ENCODE results near the gene TBX21. TPM values are rescaled to one million over a fixed set of nuclear protein-coding genes. Genes with fewer than 3 reads are reported as not detected.

Gene TBX21
- polyA plus RNA-seq, 1 donor from 2014 or later = not detected

DNA sequence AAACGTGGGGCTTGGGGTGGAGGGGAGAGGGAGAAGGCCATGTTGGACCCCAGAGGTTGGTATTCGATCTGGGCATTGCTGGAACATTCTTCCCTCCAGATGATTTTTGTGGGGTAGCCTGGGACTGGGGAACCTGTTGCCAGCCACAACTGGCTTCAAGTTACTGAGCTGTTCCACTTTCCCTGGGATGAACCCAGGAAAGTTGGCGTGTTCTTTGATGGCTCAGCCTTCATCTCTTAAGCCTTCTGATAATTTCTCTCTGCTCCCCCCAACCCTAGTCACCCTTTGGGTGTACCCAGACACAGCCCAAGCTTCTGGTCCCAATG is 2.1 kb downstream of the TBX21 start:
- Histone ChIP-seq H3K27ac (ENCODE audit: low read length) (no peak overlapping the region), H3F3A (ENCODE audit: insufficient read depth, low read length, poor library complexity, severe bottlenecking) (no peaks in the 10 kb centered on the region), H3K9me3 (ENCODE audit: low read length) (no peaks in the 10 kb centered on the region), H2AFZ (ENCODE audit: low read depth, low read length) (no peak overlapping the region), H3K4me3 (ENCODE audit: low read length) (no peak overlapping the region), H3K27me3 (ENCODE audit: insufficient read depth, low read depth, low read length) (peaks cover 64% of the 10 kb centered on the region), H3K9me2 (ENCODE audit: insufficient read depth, low read length) (no peaks in the 10 kb centered on the region), H3K79me2 (replicated peaks; ENCODE audit: insufficient read depth, low read length) (no peaks in the 10 kb centered on the region), H3K4me2 (ENCODE audit: low read length) (no peak overlapping the region), H4K20me1 (ENCODE audit: insufficient read depth) (no peaks in the 10 kb centered on the region), H3K36me3 (ENCODE audit: insufficient read depth, low read length) (no peaks in the 10 kb centered on the region), H3K9ac (ENCODE audit: low read length) (no peak overlapping the region)
- TF ChIP-seq EP300 (conservative IDR thresholded peaks at IDR 0.05; ENCODE audit: poor library complexity, severe bottlenecking) (no peak), RAD21 (conservative IDR thresholded peaks at IDR 0.05) (no peak), MXI1 (conservative IDR thresholded peaks at IDR 0.05; ENCODE audit: poor library complexity, severe bottlenecking) (no peak), POLR2AphosphoS5 (IDR thresholded peaks at IDR 0.05) (no peak), SMC3 (conservative IDR thresholded peaks at IDR 0.05; ENCODE audit: poor library complexity) (no peak), TAF1 (IDR thresholded peaks at IDR 0.05; ENCODE audit: low read depth) (no peak)
- TF ChIP-seq, protein P1, sequence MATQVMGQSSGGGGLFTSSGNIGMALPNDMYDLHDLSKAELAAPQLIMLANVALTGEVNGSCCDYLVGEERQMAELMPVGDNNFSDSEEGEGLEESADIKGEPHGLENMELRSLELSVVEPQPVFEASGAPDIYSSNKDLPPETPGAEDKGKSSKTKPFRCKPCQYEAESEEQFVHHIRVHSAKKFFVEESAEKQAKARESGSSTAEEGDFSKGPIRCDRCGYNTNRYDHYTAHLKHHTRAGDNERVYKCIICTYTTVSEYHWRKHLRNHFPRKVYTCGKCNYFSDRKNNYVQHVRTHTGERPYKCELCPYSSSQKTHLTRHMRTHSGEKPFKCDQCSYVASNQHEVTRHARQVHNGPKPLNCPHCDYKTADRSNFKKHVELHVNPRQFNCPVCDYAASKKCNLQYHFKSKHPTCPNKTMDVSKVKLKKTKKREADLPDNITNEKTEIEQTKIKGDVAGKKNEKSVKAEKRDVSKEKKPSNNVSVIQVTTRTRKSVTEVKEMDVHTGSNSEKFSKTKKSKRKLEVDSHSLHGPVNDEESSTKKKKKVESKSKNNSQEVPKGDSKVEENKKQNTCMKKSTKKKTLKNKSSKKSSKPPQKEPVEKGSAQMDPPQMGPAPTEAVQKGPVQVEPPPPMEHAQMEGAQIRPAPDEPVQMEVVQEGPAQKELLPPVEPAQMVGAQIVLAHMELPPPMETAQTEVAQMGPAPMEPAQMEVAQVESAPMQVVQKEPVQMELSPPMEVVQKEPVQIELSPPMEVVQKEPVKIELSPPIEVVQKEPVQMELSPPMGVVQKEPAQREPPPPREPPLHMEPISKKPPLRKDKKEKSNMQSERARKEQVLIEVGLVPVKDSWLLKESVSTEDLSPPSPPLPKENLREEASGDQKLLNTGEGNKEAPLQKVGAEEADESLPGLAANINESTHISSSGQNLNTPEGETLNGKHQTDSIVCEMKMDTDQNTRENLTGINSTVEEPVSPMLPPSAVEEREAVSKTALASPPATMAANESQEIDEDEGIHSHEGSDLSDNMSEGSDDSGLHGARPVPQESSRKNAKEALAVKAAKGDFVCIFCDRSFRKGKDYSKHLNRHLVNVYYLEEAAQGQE (IDR thresholded peaks at IDR 0.05; ENCODE audit: borderline replicate concordance) = no peak
- TF ChIP-seq, protein P2, sequence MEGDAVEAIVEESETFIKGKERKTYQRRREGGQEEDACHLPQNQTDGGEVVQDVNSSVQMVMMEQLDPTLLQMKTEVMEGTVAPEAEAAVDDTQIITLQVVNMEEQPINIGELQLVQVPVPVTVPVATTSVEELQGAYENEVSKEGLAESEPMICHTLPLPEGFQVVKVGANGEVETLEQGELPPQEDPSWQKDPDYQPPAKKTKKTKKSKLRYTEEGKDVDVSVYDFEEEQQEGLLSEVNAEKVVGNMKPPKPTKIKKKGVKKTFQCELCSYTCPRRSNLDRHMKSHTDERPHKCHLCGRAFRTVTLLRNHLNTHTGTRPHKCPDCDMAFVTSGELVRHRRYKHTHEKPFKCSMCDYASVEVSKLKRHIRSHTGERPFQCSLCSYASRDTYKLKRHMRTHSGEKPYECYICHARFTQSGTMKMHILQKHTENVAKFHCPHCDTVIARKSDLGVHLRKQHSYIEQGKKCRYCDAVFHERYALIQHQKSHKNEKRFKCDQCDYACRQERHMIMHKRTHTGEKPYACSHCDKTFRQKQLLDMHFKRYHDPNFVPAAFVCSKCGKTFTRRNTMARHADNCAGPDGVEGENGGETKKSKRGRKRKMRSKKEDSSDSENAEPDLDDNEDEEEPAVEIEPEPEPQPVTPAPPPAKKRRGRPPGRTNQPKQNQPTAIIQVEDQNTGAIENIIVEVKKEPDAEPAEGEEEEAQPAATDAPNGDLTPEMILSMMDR (IDR thresholded peaks at IDR 0.05; ENCODE audit: poor library complexity, severe bottlenecking) = no peak

DNA sequence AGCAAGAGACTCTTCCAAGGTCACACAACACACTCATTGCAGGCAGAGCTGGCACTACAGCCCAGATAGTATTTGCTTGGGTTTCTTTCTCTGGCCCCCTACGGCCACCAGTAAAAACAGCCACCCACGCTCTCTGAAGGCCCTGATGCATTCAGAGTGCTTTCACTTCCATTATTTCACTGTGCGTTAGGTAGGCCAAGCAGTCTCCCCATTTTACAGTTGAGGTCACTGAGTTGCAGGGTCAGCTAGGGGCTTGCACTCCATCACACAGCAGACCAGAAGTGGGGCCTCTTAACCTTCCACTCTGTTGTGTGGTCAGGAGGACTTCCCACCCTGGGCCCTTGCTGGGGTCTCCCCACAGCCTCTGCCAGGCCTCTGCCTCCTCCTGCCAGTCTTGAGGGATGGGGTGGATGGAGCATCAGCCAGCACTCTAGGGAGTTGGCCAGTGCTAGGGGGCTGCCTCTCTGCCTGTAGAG is 2.5 kb downstream of the TBX21 start:
- H3K27me3 ChIP-seq (ENCODE audit: insufficient read depth, low read depth, low read length) = peaks cover 64% of the 10 kb centered on the region
- H4K20me1 ChIP-seq (ENCODE audit: insufficient read depth) = no peaks in the 10 kb centered on the region
- TF ChIP-seq RAD21 (conservative IDR thresholded peaks at IDR 0.05) = no peak
- TF ChIP-seq MXI1 (conservative IDR thresholded peaks at IDR 0.05; ENCODE audit: poor library complexity, severe bottlenecking) = no peak

More for the DNA sequence above, 2.5 kb downstream of the TBX21 start:
- no peaks in the 10 kb centered on the region for H3F3A ChIP-seq (ENCODE audit: insufficient read depth, low read length, poor library complexity, severe bottlenecking)
- no peaks in the 10 kb centered on the region for H3K79me2 ChIP-seq (replicated peaks; ENCODE audit: insufficient read depth, low read length)
- H3K9me2 ChIP-seq (ENCODE audit: insufficient read depth, low read length) = no peaks in the 10 kb centered on the region
- H2AFZ ChIP-seq (ENCODE audit: low read depth, low read length) = no peak overlapping the region
- H3K36me3 ChIP-seq (ENCODE audit: insufficient read depth, low read length) = no peaks in the 10 kb centered on the region
- H3K9me3 ChIP-seq (ENCODE audit: low read length) = no peaks in the 10 kb centered on the region
- H3K4me2 ChIP-seq (ENCODE audit: low read length) = no peak overlapping the region
- no peak overlapping the region for H3K4me3 ChIP-seq (ENCODE audit: low read length)
- H3K9ac ChIP-seq (ENCODE audit: low read length) = no peak overlapping the region
- H3K27ac ChIP-seq (ENCODE audit: low read length) = no peak overlapping the region
